ENCODE results near the gene MAN1A1. TPM values are rescaled to one million over a fixed set of nuclear protein-coding genes. Genes with fewer than 3 reads are reported as not detected.

Gene MAN1A1
- total and polyA plus RNA-seq, 4 donors = 68.2 to 209 (median 148) TPM

- peaks cover 0 to 1% (median 0%) of the 10 kb centered on the region in 4 donors for H3K4me1 ChIP-seq (ENCODE audit: control insufficient read depth in 4 of 4, insufficient read depth in 4 of 4, low read length in 3 of 4)
- H3K36me3 ChIP-seq (ENCODE audit: control insufficient read depth in 4 of 4, insufficient read depth in 3 of 4, low read depth in 1 of 4, low read length in 3 of 4) = peaks cover 7 to 57% (median 51%) of the 10 kb centered on the region in 4 donors
- no peak for DNase-seq (ENCODE audit: low spot score)
- no peak for TF ChIP-seq HNF4A (conservative IDR thresholded peaks at IDR 0.05)
- TF ChIP-seq GABPA (IDR thresholded peaks at IDR 0.05 in 1 of 2, conservative IDR thresholded peaks at IDR 0.05 in 1 of 2) = no peak
- TF ChIP-seq JUND (IDR thresholded peaks at IDR 0.05) = no peak
- no peak for TF ChIP-seq REST (IDR thresholded peaks at IDR 0.05)
- no peak for TF ChIP-seq SP1 (IDR thresholded peaks at IDR 0.05)
- TF ChIP-seq YY1 (IDR thresholded peaks at IDR 0.05) = no peak
- TF ChIP-seq RXRA (IDR thresholded peaks at IDR 0.05) = no peak
- no peaks in the 10 kb centered on the region for H3K27me3 ChIP-seq (ENCODE audit: control insufficient read depth in 4 of 4, insufficient read depth in 4 of 4, low read length in 3 of 4)
- no peak overlapping the region for H3K9ac ChIP-seq (ENCODE audit: low read depth in 1 of 2, low read length in 2 of 2)
- no peak overlapping the region for H3K4me3 ChIP-seq (ENCODE audit: low read depth in 1 of 3, low read length in 3 of 3)
- no peaks in the 10 kb centered on the region for H3K9me3 ChIP-seq (ENCODE audit: control insufficient read depth in 4 of 4, low read length in 3 of 4)
- H3K27ac ChIP-seq (ENCODE audit: low read depth in 1 of 2, low read length in 2 of 2) = no peak overlapping the region
- WGBS = 82% methylated on average over 5 of the region's 5 CpGs
Observed at GRCh38 chr6:119195848-119196247, 153.7 kb downstream of the MAN1A1 start.

GRCh38 chr6:119195204-119195603, 154.4 kb downstream of the MAN1A1 start:
- Histone ChIP-seq H3K27ac (ENCODE audit: low read depth in 1 of 2, low read length in 2 of 2) (no peak overlapping the region), H3K36me3 (ENCODE audit: control insufficient read depth in 4 of 4, insufficient read depth in 3 of 4, low read depth in 1 of 4, low read length in 3 of 4) (peaks cover 7 to 56% (median 48%) of the 10 kb centered on the region in 4 donors), H3K4me1 (ENCODE audit: control insufficient read depth in 4 of 4, insufficient read depth in 4 of 4, low read length in 3 of 4) (peaks cover 0 to 1% (median 0%) of the 10 kb centered on the region in 4 donors), H3K9ac (ENCODE audit: low read depth in 1 of 2, low read length in 2 of 2) (no peak overlapping the region), H3K9me3 (ENCODE audit: control insufficient read depth in 4 of 4, low read length in 3 of 4) (no peaks in the 10 kb centered on the region), H3K4me3 (ENCODE audit: low read depth in 1 of 3, low read length in 3 of 3) (no peak overlapping the region), H3K27me3 (ENCODE audit: control insufficient read depth in 4 of 4, insufficient read depth in 4 of 4, low read length in 3 of 4) (no peaks in the 10 kb centered on the region)
- 97% methylated on average over 2 of the region's 2 CpGs for WGBS
- no peak for DNase-seq (ENCODE audit: low spot score)
- no peak for TF ChIP-seq FOXA1 (IDR thresholded peaks at IDR 0.05)
- TF ChIP-seq, protein P1, sequence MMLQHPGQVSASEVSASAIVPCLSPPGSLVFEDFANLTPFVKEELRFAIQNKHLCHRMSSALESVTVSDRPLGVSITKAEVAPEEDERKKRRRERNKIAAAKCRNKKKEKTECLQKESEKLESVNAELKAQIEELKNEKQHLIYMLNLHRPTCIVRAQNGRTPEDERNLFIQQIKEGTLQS (IDR thresholded peaks at IDR 0.05) = no peak
- no peak for TF ChIP-seq RAD21 (IDR thresholded peaks at IDR 0.05)
- TF ChIP-seq SP1 (IDR thresholded peaks at IDR 0.05) = no peak
- TF ChIP-seq HNF4A (conservative IDR thresholded peaks at IDR 0.05) = no peak
- TF ChIP-seq JUND (IDR thresholded peaks at IDR 0.05) = no peak
- no peak for TF ChIP-seq CTCF (IDR thresholded peaks at IDR 0.05; ENCODE audit: low read depth, low read length, missing input control)
- TF ChIP-seq, protein P2, sequence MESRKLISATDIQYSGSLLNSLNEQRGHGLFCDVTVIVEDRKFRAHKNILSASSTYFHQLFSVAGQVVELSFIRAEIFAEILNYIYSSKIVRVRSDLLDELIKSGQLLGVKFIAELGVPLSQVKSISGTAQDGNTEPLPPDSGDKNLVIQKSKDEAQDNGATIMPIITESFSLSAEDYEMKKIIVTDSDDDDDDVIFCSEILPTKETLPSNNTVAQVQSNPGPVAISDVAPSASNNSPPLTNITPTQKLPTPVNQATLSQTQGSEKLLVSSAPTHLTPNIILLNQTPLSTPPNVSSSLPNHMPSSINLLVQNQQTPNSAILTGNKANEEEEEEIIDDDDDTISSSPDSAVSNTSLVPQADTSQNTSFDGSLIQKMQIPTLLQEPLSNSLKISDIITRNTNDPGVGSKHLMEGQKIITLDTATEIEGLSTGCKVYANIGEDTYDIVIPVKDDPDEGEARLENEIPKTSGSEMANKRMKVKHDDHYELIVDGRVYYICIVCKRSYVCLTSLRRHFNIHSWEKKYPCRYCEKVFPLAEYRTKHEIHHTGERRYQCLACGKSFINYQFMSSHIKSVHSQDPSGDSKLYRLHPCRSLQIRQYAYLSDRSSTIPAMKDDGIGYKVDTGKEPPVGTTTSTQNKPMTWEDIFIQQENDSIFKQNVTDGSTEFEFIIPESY (IDR thresholded peaks at IDR 0.05) = no peak
- TF ChIP-seq REST (IDR thresholded peaks at IDR 0.05) = no peak
- no peak for TF ChIP-seq RXRA (IDR thresholded peaks at IDR 0.05)
- TF ChIP-seq EGR1 (IDR thresholded peaks at IDR 0.05; ENCODE audit: low read depth in 2 of 2) = no peak
- no peak for TF ChIP-seq TAF1 (conservative IDR thresholded peaks at IDR 0.05)
- TF ChIP-seq HNF4G (IDR thresholded peaks at IDR 0.05) = no peak
- no peak for TF ChIP-seq GABPA (IDR thresholded peaks at IDR 0.05 in 1 of 2, conservative IDR thresholded peaks at IDR 0.05 in 1 of 2)
- no peak for TF ChIP-seq FOXA2 (IDR thresholded peaks at IDR 0.05)
- TF ChIP-seq NR2F2 (IDR thresholded peaks at IDR 0.05) = no peak
- no peak for TF ChIP-seq MAX (IDR thresholded peaks at IDR 0.05)

All from liver (tissue), 9 donors.